Activated T-cell treated with anti-CD3 and anti-CD28 coated beads, Interleukin-2, amount 50 U/mL, for 1 hour (primary cell): ENCODE measurements around the gene HMBS.

Experiments used
- DNase-seq: peaks from one replicate; pipeline ENCODE4 v3.0.0-alpha.2; 2020

The HMBS gene

DNA sequence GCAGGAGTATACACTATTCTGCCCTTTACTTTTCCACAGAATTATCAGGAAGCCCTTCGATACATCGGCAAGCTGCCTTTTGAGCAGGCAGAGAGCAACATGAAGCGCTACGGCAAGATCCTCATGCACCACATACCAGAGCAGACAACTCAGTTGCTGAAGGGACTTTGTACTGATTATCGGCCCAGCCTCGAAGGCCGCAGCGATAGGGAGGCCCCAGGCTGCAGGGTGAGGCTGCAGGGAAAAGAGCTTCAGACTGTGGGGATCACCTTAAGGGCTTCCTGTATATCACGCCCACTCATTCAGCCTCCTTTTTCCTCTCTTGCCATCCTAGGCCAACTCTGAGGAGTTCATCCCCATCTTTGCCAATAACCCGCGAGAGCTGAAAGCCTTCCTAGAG is 6.8 kb upstream of the HMBS start:
- no peak for DNase-seq

DNA sequence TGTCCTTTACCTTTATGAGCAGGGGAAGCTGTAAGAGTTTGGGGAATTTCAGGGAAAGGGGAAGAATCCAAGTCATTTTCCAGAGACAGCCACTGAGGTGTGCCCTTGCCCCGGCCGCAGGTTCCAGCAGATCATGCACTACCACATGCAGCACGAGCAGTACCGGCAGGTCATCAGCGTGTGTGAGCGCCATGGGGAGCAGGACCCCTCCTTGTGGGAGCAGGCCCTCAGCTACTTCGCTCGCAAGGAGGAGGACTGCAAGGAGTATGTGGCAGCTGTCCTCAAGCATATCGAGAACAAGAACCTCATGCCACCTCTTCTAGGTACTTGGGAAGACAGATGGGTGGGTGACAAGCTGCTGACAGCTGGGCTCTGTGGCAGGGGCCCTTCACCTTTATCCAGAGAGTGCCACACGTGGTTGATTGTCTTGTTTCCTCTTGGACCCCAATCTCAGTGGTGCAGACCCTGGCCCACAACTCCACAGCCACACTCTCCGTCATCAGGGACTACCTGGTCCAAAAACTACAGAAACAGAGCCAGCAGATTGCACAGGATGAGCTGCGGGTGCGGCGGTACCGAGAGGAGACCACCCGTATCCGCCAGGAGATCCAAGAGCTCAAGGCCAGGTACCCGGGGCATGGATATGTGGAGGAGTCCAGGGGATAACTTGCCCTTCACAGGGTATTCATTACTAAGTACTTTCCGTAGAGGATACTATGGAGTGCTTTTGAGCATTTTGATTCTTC is 5.8 kb upstream of the HMBS start:
- DNase-seq: no peak

DNA sequence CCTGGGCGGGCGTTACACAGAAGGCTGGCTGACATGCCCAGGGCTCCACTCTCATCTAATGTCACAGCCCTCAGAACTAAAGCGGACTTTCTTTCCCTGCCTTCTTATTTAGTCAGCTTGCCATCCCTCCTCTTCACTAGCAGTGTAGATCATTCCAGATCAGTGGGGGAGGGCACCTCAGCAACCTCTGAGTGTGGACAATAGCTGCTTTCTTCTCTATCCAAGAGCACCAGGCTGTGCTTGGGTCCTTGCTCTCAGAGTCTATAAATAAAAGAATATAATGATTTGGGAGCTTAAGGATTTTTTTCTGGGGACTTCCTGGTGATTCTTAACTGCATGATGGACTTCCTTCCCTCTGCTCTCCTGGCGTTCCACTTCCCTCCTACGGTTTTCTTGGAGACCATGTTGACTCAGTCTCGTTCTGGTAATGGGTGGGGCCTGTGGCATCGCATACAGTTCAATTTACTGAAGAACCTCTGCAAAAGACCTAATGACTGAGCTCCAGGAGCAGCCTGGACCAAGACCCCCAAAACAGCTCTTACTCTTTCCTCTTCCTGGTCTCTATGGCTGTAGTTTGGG is 2.9 kb upstream of the HMBS start:
- no peak for DNase-seq

DNA sequence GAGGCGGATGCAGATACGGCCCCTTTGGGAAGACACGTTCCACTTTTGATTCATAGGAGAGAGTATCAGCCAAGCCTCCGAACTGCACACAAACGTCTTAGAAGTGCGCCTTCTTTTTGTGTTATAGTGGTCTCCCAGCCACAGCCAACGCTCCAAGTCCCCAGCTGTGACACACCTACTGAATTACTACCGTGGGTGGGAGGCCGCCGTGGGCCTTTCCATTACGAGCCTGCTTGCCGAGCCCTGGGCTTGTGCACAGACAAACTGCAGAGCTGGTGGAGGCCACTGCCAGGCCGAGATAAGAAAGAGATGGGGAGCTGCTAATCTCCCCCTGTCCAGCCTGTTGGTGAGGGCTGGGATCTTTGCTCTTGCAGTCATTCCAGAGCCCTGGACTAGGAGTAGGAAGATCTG is 761 bp downstream of the HMBS start:
- DNase-seq: no peak

DNA sequence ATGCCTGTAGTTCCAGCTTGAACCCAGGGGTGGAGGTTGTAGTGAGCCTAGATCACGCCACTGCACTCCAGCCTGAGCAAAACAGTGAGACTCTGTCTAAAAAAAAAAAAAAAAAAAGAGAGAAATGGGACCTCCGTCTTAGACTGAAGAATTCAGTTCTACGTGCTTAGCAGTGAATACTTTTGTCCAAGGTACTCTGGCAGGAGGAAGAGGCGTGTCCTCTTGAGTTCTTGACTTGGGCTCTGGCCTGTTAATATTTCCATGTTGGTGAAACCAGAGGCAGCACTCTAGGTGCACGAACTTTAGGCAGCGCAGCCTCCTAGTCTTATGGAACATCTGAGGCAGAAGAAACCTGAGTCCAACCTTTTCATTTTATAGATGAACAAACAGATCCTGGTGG is 2.4 kb downstream of the HMBS start:
- no peak for DNase-seq

DNA sequence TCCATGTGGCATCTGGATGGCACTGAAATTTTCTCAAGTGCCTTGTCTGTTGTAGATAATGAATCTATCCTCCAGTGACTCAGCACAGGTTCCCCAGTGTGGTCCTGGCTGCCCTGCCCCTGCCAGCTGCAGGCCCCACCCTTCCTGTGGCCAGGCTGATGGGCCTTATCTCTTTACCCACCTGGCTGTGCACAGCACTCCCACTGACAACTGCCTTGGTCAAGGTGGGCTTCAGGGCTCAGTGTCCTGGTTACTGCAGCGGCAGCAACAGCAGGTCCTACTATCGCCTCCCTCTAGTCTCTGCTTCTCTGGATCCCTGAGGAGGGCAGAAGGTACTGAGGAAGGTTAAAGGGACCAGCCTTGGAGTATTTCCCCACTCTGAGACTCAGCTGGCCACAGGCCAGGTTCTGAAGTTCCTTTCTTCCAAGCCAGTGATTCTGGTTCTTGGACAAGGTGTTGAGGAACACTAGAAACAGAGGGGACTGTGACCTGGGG is 3.1 kb downstream of the HMBS start:
- DNase-seq: no peak

DNA sequence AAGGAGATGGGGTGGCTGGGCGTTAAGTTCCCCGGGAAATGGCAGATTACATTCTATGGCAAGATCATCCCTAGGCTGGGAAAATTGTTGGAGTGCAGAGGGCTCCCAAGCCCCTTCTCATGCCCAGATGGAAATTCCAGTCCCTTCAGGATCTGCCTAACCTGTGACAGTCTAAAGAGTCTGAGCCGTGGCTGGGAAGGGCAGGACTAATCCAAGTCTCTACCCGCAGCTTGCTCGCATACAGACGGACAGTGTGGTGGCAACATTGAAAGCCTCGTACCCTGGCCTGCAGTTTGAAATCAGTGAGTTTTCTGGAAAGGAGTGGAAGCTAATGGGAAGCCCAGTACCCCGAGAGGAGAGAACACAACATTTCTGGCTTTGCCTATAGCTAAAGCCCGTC is 3.7 kb downstream of the HMBS start:
- no peak for DNase-seq

DNA sequence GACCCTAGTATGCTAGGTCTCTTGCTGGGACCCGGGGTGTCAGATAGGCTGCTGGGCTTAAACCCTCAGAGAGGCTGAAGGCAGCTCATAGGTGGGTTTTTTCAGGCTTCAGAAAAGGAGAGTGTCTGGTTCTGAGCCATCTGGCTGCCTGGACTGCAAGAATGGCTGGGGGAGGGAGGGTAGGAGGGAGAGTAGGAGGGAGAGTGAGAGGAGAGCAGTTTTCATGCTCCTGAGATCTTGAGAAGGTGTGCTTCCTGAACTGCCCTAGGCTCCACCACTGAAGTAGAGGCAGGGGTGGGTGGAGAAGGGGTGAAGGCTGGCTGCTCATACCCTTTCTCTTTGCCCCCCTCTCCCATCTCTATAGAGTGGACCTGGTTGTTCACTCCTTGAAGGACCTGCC is 4.6 kb downstream of the HMBS start:
- DNase-seq: no peak

DNA sequence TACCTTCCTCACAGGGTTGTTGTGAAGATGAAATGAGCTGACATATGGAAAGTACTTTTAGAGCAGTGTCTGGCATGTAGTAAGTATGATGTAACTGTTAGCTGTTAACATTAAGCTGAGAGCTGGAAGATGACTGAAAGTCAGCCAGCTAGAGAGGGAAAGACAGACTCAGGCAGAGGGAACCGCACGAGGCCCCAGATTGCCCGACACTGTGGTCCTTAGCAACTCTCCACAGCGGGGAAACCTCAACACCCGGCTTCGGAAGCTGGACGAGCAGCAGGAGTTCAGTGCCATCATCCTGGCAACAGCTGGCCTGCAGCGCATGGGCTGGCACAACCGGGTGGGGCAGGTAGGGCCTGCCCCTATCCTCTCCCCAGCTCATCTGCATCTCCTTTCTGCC is 6.5 kb downstream of the HMBS start:
- no peak for DNase-seq

DNA sequence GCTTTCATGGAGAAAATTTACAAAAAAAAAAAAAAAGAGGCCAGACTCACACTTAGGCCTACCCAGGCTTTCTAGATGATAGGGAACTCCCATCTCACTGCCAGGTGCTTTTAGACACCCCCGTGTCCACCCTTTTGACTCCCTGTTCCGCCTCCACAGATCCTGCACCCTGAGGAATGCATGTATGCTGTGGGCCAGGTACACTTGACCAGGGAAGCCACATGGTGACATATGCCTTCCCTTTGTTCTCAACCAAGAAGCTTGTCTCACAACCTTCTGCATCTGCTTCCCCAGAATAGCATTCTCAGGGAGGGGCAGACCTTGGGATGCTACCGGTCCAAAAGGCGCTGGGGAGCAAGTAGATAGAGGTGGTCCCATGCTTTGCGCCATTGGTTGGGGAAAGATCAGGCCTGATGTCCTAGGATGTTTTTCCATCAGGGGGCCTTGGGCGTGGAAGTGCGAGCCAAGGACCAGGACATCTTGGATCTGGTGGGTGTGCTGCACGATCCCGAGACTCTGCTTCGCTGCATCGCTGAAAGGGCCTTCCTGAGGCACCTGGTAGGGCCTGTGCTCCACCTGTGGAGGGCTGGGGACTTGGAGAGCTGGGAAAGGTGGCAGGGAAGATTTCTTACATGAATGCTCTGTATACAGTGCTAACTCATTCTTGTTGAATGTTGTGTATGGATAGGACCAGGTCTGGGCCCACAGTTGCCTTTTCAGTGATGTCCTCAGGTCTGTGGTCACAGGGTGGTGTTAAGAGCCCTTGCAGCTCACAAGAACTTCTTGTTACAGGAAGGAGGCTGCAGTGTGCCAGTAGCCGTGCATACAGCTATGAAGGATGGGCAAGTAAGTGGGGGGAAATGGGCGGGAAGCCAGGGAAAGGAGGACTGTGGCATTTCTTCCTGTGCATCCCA is 7.5 kb downstream of the HMBS start:
- DNase-seq: no peak

DNA sequence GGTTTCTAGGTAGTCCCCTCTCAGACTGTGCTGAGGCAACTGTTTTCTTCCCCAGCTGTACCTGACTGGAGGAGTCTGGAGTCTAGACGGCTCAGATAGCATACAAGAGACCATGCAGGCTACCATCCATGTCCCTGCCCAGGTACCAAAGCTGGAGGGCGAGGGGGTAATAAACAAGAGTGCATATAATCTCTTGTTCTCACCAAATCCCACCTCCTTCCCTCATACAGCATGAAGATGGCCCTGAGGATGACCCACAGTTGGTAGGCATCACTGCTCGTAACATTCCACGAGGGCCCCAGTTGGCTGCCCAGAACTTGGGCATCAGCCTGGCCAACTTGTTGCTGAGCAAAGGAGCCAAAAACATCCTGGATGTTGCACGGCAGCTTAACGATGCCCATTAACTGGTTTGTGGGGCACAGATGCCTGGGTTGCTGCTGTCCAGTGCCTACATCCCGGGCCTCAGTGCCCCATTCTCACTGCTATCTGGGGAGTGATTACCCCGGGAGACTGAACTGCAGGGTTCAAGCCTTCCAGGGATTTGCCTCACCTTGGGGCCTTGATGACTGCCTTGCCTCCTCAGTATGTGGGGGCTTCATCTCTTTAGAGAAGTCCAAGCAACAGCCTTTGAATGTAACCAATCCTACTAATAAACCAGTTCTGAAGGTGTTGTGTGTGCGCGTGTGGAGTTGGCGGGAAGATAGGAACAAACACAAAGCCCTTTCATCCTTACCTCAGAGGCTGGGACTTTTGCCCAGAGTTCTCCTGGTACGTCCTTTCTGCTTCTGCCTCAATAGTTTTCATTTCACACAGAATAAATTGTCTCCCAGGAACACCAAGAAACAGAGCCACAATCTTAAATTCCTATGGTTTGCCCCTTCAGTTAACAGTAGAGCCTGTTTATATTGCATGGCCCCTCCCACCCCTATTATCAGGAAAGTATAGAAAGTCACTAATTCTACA is 8.5 kb downstream of the HMBS start:
- DNase-seq: no peak

DNA sequence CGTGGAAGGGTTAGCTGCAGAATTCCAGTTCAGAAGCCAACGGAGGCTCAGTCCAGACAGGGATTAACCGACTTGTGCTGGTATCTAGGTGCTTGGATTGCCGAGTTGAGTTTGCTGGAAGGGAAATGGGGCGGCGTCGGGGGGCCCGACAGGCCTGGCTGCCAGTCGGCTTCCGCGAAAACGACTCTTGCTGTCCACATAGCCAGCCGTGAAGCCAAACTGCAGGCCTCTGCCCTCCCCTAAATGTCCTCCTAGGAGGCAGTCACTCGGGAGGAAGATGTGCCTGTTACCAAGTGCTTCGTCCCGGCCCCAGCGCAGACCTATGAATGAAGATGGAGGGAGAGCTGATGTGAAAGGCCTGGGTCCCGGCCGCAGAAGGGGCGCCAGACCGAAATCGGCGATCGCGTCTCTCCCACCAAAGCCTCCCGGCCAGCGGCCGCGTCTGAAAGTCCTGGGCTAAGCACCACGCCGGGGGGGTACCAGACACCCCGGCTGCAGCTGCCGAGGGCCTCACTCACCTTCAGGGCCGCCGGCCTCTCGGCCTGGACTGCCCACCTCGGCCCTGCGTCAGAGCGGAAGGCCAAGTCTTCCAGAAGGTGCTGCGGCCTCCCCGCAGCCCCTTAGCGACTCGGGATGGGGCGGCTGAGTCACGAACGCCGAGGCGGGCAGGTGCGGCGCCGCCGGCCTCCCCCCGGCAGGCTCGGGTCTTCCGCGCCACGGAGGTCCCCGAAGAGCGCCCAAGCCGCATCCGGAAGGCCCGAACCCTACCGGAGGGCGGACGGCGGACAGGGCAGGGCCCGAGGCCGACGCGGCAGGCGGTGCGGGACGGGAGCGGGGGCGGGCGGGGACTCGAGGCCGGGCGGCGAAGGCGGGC is 9.5 kb downstream of the HMBS start:
- peak; percentile 64 for DNase-seq

DNA sequence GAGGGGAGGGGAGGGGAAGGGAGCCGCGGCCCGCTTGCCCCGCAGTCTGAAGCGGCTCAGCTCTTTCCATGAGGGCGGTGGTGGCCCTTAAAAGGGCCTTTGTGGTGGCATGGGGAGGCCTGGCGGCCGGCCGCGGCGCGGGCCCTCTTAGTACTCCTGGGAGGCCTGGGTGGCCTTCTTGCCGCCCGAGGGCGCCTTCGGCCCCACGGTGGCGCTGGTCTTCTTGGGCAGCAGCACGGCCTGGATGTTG is 10.1 kb downstream of the HMBS start:
- DNase-seq: no peak

DNA sequence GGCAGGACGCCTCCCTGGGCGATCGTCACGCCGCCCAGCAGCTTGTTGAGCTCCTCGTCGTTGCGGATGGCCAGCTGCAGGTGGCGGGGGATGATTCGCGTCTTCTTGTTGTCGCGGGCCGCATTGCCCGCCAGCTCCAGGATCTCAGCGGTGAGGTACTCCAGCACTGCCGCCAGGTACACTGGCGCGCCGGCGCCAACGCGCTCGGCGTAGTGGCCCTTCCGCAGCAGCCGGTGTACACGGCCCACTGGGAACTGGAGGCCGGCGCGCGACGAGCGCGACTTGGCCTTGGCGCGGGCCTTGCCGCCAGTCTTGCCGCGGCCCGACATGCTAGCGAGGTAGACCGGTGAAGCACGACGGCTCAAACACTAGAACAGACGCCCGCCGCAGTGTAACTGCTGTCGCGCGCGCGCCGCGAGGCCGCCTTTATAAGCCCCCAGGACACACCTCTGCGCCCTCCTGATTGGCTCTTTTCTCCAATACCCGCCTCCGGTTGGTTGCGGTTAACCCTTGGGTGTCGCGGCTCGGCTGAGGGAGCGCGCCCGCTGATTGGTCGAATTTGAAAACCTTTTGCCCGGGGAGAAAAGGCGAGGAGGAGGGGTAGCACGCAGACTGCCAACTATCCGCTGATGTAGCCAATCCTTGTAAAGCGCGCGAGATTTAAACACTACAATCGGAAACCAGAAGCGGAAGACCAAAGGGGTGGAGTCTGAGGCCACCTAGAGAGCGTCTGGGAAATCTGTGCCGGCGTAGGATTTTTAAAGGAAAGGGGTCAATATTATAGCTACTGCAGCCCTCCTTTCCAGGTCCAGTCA is 10.6 kb downstream of the HMBS start:
- DNase-seq: peak; percentile 98

DNA sequence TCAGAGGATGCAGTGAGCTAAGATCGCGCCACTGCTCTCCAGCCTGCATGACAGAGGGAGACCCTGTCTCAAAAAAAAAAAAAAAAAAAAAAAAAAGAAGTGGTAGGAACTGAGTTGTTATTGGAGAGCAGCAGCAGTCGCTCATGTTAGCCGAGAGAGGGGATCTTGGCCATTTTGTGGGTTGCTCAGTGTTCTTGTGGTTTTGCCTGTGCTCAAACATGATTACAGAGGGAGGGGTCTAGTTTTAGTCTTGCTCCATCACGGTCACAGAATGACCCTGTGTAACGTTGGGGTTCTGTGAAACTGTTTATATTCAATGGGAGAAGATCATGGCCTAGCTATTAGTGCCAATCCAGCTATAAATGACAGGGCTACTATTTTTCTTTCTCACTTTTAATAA is 15.0 kb downstream of the HMBS start:
- DNase-seq: no peak

DNA sequence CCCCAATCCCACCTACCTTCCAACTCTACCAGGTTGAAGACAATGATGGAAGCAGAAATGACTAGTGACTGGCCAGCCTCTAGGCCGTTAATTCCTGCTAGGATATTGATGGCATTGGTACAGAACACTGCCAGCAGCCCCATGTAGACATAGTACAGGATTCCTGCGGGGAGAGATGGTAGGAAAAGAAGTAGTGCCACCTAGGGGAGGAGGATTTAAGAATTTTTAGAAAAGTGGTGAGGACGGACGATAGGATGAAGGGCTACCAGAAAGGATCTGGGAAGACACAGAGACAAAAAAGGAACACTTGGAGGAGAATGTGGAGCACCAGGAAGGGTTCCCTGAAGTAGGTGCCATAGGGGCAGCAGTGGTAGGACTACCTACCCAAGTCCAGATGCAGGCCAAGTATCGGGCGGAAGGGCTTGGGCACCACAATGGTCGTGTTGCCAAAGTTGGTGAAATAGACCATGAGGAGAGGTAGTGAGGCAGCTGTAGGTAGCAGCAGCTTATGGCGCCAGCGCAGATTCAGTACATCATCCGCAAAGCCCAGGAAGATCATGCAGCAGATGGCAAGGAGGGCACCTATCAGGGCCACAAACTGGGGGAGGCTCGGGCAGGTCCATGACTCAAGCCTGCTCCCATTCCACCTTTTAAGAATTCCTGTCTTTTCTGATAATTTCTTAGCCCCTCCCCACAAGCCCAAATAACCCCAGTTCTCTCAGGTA is 15.7 kb downstream of the HMBS start:
- DNase-seq: no peak

DNA sequence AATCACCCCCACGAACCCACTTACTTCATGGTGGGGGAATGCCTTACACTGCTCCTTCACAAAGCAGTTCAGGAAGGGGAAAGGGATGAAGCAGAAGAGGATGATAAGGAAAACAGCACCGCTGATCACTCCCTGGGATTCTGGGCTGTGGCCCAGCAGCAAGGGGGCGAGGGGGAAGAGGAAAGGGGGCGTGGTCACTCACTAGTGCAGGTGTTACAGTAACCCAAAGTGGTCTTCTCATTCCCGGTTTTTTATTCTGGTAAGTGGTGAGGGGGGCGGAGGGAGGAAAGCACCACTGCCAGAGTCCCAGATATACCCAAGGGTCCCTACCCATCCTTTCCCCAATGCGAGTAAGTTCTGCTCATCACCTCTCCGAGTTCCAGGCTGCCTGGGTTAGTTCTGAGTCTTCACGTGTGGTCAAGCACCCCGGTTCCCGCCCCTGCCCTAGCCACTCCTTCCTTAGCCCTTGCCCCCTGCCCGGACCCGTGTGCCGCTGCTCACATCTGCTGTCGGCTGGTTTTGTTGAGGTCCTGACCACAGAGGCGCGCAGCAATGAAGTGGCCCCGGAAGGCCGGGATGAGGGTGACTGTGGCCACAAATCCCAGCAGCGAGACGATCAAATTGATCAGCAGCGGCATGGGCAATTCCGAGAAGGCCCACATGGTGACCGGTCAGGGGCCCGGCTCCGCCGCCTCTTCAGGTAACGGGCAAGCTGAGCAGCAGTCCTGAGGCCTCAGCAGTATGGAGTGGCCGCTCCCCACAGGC is 16.5 kb downstream of the HMBS start:
- DNase-seq: no peak

DNA sequence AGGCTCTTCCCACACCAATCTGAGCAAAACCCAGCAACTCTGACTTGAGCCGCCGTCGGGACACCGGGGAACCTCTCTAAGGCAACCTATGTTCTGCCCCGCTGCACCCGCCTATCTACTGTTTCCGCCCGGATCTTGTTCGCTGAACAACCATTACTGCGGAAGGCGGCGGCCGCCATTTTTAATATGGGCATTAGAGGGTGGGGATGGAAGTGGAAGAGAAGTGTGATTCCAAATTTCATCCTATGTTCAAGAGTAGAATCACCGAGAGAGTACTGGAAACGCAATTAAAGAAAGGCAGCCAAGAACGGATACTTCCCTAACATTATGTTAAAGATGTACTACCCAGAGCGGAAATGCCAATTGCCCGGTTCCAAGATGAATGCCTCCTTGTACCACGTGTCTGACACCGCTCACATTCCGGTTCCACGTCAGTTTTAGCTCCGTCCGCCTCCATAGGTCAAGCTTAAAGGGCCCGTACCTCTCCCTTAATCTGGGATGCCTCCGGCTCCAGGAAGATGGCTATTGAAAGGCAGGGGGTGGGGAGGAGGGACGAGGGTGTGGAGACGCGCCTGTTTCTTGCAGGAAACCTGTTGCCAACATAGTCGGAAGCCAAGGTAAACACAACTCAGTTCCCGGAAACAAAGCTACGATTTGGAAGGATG is 17.2 kb downstream of the HMBS start, which contains the start of gene DPAGT1:
Gene DPAGT1 (minus strand): TSS at position 95 of the 665 bp plus-strand sequence. CDS start 198 bp downstream, outside the sequence.
- DNase-seq: peak; percentile 80
